Stomach (tissue), 9 donors: ENCODE results near the gene CLSTN1. TPM values are rescaled to one million over a fixed set of nuclear protein-coding genes. Genes with fewer than 3 reads are reported as not detected.

ENCODE experiments used
- DNase-seq, 2 donors: peaks; one replicate each; pipeline versions ENCODE4 v3.0.0 to v3.0.0-alpha.2; 2013 to 2019
- H3K27ac ChIP-seq, 5 donors: fragments of 200-600 bp in 4 of 5; sonication (generic) in 4 of 5; one replicate each; pipeline ENCODE4 v1.5.1; 2013 to 2019; ENCODE audit warnings: mild to moderate bottlenecking in 1 of 5, moderate library complexity in 1 of 5
- H3K27me3 ChIP-seq, 3 donors: fragments of 200-600 bp; sonication (generic); one replicate each; pipeline ENCODE4 v1.5.1; 2017 to 2019; ENCODE audit warnings: mixed run types in 1 of 3
- H3K36me3 ChIP-seq, 4 donors: fragments of 200-600 bp; sonication (generic); 1 replicate in 3 of 4; 2 replicates in 1 of 4; pipeline ENCODE4 v1.5.1; 2016 to 2019
- H3K4me1 ChIP-seq, 4 donors: fragments of 200-600 bp; sonication (generic); one replicate each; pipeline ENCODE4 v1.5.1; 2016 to 2019
- H3K4me3 ChIP-seq, 4 donors: fragments of 200-600 bp; sonication (generic) in 3 of 4; one replicate each; pipeline ENCODE4 v1.5.1; 2016 to 2019; ENCODE audit warnings: mild to moderate bottlenecking in 1 of 4
- H3K9me3 ChIP-seq, 4 donors: fragments of 200-600 bp; sonication (generic); one replicate each; pipeline ENCODE4 v1.5.1; 2016 to 2019
- EP300 ChIP-seq: sonication (generic); formaldehyde crosslinking; IDR thresholded peaks from one replicate; pipeline ENCODE4 v1.6.1; 2017; ENCODE audit warnings: antibody characterized with exemption
- POLR2A ChIP-seq, 4 donors: fragments of 450-650 bp; IDR thresholded peaks; one replicate each; pipeline ENCODE4 v1.6.1; 2016; ENCODE audit warnings: antibody characterized with exemption in 4 of 4, control low read depth in 2 of 4, mild to moderate bottlenecking in 1 of 4, moderate library complexity in 1 of 4
- POLR2AphosphoS5 ChIP-seq, 3 donors: sonication (generic); formaldehyde crosslinking; IDR thresholded peaks; one replicate each; pipeline ENCODE4 v1.6.1; 2016; ENCODE audit warnings: antibody characterized with exemption in 3 of 3
- WGBS, 5 donors: extraction: QIAGEN DNeasy Blood & Tissue Kit in 3 of 5; methylation state at CpG; one replicate each; pipeline versions ENCODE4 v1.1.5 to v1.1.7; 2013 to 2018; 5-methylcytosine and 5-hydroxymethylcytosine counted together
- intact Hi-C: fragments of 100-400 bp; cut with DNase I; formaldehyde crosslinking; loops from one replicate; pipeline ENCODE4 v1.15.1; 2023; ENCODE audit warnings: low total_unique reads
- polyA plus RNA-seq, 3 donors: library from polyadenylated mRNA; stranded (reverse); fragments of 200-250 nt; gene quantifications; one replicate each; pipeline ENCODE4 v1.2.3, GENCODE V29; 2013
- total RNA-seq, 5 donors: library from RNA; depleted of rRNA; stranded (reverse); fragments of >200 nt; gene quantifications; one replicate each; pipeline versions ENCODE4 v1.1.0 to v1.2.3, GENCODE V29; 2014 to 2016
- TF ChIP-seq, protein P1 (sequence below), 7 experiments: fragments of 450-650 bp in 4 of 7; fragments of 200-600 bp in 3 of 7; sonication (generic) in 3 of 7; IDR thresholded peaks; one replicate each; pipeline ENCODE4 v1.5.1; 2016 to 2019; ENCODE audit warnings: antibody characterized with exemption in 7 of 7, control low read depth in 2 of 7, mild to moderate bottlenecking in 1 of 7
- donor health status: healthy with polysubstance abuse.
- donor health status: Bipolar disorder and iron deficiency.
- donor health status: healthy.

Gene CLSTN1
- total and polyA plus RNA-seq, 8 donors: 10.5 to 156 (median 30.9) TPM

DNA sequence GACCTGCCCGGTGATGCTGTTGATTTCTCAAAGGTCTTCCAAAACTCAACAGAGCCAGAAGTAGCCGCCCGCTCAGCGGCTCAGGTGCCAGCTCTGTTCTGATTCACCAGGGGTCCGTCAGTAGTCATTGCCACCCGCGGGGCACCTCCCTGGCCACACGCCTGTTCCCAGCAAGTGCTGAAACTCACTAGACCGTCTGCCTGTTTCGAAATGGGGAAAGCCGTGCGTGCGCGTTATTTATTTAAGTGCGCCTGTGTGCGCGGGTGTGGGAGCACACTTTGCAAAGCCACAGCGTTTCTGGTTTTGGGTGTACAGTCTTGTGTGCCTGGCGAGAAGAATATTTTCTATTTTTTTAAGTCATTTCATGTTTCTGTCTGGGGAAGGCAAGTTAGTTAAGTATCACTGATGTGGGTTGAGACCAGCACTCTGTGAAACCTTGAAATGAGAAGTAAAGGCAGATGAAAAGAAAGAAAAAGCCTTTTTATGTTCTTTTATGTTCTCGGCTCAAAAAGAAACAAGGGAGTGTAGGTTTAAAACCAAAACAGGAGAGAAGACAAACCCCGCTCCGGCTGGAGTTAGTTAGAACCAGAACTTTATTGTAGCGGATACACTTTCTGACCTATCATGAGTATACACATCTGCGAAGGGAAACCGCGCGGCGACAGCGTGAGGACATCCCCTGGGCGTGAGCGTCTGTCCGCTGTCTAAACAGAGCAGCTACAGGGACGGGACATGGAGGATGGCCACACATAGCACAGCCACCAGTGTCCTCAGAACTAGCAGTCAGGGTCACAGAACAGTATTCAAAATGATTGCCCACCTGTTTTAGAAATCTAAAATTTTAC lies 95.1 kb downstream of the CLSTN1 start:
- intact Hi-C loops: no loop called here

DNA sequence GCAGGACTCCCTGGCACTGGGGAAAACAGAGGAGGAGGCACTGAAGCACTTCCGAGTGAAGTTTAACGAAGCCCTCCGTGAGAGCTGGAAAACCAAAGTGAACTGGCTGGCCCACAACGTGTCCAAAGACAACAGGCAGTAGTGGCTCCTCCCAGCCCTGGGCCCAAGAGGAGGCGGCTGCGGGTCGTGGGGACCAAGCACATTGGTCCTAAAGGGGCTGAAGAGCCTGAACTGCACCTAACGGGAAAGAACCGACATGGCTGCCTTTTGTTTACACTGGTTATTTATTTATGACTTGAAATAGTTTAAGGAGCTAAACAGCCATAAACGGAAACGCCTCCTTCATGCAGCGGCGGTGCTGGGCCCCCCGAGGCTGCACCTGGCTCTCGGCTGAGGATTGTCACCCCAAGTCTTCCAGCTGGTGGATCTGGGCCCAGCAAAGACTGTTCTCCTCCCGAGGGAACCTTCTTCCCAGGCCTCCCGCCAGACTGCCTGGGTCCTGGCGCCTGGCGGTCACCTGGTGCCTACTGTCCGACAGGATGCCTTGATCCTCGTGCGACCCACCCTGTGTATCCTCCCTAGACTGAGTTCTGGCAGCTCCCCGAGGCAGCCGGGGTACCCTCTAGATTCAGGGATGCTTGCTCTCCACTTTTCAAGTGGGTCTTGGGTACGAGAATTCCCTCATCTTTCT lies 96.7 kb downstream of the CLSTN1 start:
- peaks cover 47 to 93% (median 88%) of the 10 kb centered on the region in 4 donors for H3K36me3 ChIP-seq
- H3K27me3 ChIP-seq: no peaks in the 10 kb centered on the region
- 69 to 81% (median 74%) methylated on average over 24 to 25 of the region's 25 CpGs for WGBS, 5 donors
- no peak for DNase-seq
- TF ChIP-seq, protein P1, sequence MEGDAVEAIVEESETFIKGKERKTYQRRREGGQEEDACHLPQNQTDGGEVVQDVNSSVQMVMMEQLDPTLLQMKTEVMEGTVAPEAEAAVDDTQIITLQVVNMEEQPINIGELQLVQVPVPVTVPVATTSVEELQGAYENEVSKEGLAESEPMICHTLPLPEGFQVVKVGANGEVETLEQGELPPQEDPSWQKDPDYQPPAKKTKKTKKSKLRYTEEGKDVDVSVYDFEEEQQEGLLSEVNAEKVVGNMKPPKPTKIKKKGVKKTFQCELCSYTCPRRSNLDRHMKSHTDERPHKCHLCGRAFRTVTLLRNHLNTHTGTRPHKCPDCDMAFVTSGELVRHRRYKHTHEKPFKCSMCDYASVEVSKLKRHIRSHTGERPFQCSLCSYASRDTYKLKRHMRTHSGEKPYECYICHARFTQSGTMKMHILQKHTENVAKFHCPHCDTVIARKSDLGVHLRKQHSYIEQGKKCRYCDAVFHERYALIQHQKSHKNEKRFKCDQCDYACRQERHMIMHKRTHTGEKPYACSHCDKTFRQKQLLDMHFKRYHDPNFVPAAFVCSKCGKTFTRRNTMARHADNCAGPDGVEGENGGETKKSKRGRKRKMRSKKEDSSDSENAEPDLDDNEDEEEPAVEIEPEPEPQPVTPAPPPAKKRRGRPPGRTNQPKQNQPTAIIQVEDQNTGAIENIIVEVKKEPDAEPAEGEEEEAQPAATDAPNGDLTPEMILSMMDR (IDR thresholded peaks at IDR 0.05): no peak
- TF ChIP-seq EP300: no peak
- no peak for TF ChIP-seq POLR2A (IDR thresholded peaks at IDR 0.05)
- no peak for TF ChIP-seq POLR2AphosphoS5 (IDR thresholded peaks at IDR 0.05)
- peaks cover 0 to 14% (median 7%) of the 10 kb centered on the region in 4 donors for H3K9me3 ChIP-seq
- no peak overlapping the region for H3K27ac ChIP-seq
- intact Hi-C loops: no loop called here
- peaks cover 0 to 6% (median 0%) of the 10 kb centered on the region in 4 donors for H3K4me1 ChIP-seq
- no peak overlapping the region for H3K4me3 ChIP-seq

More for the DNA sequence above, 95.1 kb downstream of the CLSTN1 start:
- Histone ChIP-seq H3K4me1 (peaks cover 0 to 6% (median 0%) of the 10 kb centered on the region in 4 donors), H3K27me3 (no peaks in the 10 kb centered on the region), H3K27ac (no peak overlapping the region), H3K4me3 (no peak overlapping the region), H3K9me3 (peaks cover 0 to 2% (median under 1%) of the 10 kb centered on the region in 4 donors), H3K36me3 (peaks cover 52 to 93% (median 88%) of the 10 kb centered on the region in 4 donors)
- TF ChIP-seq POLR2A (IDR thresholded peaks at IDR 0.05) (no peak), POLR2AphosphoS5 (IDR thresholded peaks at IDR 0.05) (no peak), EP300 (no peak)
- TF ChIP-seq, protein P1 (IDR thresholded peaks at IDR 0.05): no peak
- WGBS, 5 donors: 82 to 89% (median 84%) methylated on average over 33 of the region's 33 CpGs
- no peak for DNase-seq

DNA sequence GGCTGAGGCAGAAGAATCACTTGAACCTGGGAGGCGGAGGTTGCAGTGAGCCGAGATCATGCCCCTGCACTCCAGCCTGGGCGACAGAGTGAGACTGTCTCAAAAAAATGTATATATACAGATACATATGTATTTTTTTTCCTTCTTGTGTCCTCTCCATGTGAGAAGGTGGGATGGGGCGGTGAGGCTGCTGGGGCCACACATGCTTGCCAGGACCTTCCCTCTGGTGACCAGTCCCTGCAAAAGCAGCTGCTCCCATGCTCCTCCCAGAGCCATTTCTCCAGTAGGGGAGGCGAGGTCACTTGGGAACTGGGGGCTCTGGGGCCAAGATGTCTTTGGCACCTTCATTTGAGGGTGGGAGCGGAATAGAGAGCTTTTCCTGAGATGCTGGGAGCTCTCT lies 97.4 kb downstream of the CLSTN1 start:
- DNase-seq: no peak
- intact Hi-C loops: no loop called here

More for the DNA sequence above, 97.4 kb downstream of the CLSTN1 start:
- TF ChIP-seq POLR2A (IDR thresholded peaks at IDR 0.05) (no peak), POLR2AphosphoS5 (IDR thresholded peaks at IDR 0.05) (no peak), EP300 (no peak)
- TF ChIP-seq, protein P1 (IDR thresholded peaks at IDR 0.05): no peak
- no peak overlapping the region for H3K4me3 ChIP-seq
- H3K27ac ChIP-seq: no peak overlapping the region
- H3K9me3 ChIP-seq: peaks cover 0 to 14% (median 7%) of the 10 kb centered on the region in 4 donors
- H3K27me3 ChIP-seq: no peaks in the 10 kb centered on the region
- WGBS, 5 donors: 90 to 100% (median 92%) methylated on average over 6 of the region's 6 CpGs
- peaks cover 0 to 10% (median 0%) of the 10 kb centered on the region in 4 donors for H3K4me1 ChIP-seq
- peaks cover 45 to 93% (median 88%) of the 10 kb centered on the region in 4 donors for H3K36me3 ChIP-seq
